ENCODE data around the gene MINDY3.
"Not testable (repeated sequence)": the region's sequence is repeated elsewhere in the genome, so short reads cannot be mapped to it uniquely, and the experiment has no call there.

DNA sequence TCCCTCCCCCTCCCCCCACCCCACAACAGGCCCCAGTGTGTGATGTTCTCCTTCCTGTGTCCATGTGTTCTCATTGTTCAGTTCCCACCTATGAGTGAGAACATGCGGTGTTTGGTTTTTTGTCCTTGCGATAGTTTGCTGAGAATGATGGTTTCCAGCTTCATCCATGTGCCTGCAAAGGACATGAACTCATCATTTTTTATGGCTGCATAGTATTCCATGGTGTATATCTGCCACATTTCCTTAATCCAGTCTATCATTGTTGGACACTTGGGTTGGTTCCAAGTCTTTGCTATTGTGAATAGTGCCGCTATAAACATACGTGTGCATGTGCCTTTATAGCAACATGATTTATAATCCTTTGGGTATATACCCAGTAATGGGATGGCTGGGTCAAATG is 99.1 kb downstream of the MINDY3 start:
- TF ChIP-seq POLR2A, EP300, POLR2AphosphoS5, CTCF (IDR thresholded peaks at IDR 0.05): not testable (repeated sequence)
